Endothelial cell (in vitro differentiated cells): ENCODE results near the gene CDC42SE2. TPM values are rescaled to one million over a fixed set of nuclear protein-coding genes. Genes with fewer than 3 reads are reported as not detected.
"Not testable (repeated sequence)": the region's sequence is repeated elsewhere in the genome, so short reads cannot be mapped to it uniquely, and the experiment has no call there.

Experiments used
- DNase-seq: peaks from one replicate; pipeline ENCODE4 v3.0.0; 2021; ENCODE audit warnings: low spot score
- H3K27ac Mint-ChIP-seq: one replicate; pipeline ENCODE4 v1.8.0; 2021; ENCODE audit warnings: mixed read lengths, inconsistent platforms; ENCODE audit not compliant: unreplicated experiment
- H3K27me3 Mint-ChIP-seq: one replicate; pipeline ENCODE4 v1.8.0; 2021; ENCODE audit warnings: mild to moderate bottlenecking, moderate library complexity, mixed read lengths, inconsistent platforms; ENCODE audit not compliant: unreplicated experiment
- H3K36me3 Mint-ChIP-seq: one replicate; pipeline ENCODE4 v1.8.0; 2021; ENCODE audit warnings: mild to moderate bottlenecking, low read depth, mixed read lengths, inconsistent platforms; ENCODE audit not compliant: unreplicated experiment
- H3K4me1 Mint-ChIP-seq: one replicate; pipeline ENCODE4 v1.8.0; 2021; ENCODE audit warnings: mild to moderate bottlenecking, mixed read lengths, inconsistent platforms; ENCODE audit not compliant: unreplicated experiment
- H3K4me3 Mint-ChIP-seq: one replicate; pipeline ENCODE4 v1.8.0; 2021; ENCODE audit warnings: mild to moderate bottlenecking, mixed read lengths, inconsistent platforms; ENCODE audit not compliant: unreplicated experiment
- H3K9me3 Mint-ChIP-seq: one replicate; pipeline ENCODE4 v1.8.0; 2021; ENCODE audit warnings: mixed read lengths, inconsistent platforms; ENCODE audit not compliant: unreplicated experiment
- total RNA-seq: library from RNA; stranded (reverse); fragmentation: NEBNext Ultra II Directional; extraction: Animal tissue kit (Norgen Biotek cat#: 25700); gene quantifications from one replicate; pipeline ENCODE4 v1.2.1, GENCODE V29; 2021; ENCODE audit not compliant: unreplicated experiment
- TF ChIP-seq, protein P1 (sequence below): fragments of 200-600 bp; sonication (generic); IDR thresholded peaks from one replicate; pipeline ENCODE4 v1.5.0; 2021; ENCODE audit warnings: antibody characterized with exemption; ENCODE audit not compliant: unreplicated experiment

Gene CDC42SE2
- total RNA-seq, 1 donor from 2014 or later = 22.2 TPM

- Mint-ChIP-seq H3K4me1 (no peaks in the 10 kb centered on the region), H3K36me3 (no peaks in the 10 kb centered on the region), H3K27ac (no peak overlapping the region), H3K27me3 (no peaks in the 10 kb centered on the region), H3K9me3 (no peaks in the 10 kb centered on the region), H3K4me3 (no peak overlapping the region)
- TF ChIP-seq, protein P1, sequence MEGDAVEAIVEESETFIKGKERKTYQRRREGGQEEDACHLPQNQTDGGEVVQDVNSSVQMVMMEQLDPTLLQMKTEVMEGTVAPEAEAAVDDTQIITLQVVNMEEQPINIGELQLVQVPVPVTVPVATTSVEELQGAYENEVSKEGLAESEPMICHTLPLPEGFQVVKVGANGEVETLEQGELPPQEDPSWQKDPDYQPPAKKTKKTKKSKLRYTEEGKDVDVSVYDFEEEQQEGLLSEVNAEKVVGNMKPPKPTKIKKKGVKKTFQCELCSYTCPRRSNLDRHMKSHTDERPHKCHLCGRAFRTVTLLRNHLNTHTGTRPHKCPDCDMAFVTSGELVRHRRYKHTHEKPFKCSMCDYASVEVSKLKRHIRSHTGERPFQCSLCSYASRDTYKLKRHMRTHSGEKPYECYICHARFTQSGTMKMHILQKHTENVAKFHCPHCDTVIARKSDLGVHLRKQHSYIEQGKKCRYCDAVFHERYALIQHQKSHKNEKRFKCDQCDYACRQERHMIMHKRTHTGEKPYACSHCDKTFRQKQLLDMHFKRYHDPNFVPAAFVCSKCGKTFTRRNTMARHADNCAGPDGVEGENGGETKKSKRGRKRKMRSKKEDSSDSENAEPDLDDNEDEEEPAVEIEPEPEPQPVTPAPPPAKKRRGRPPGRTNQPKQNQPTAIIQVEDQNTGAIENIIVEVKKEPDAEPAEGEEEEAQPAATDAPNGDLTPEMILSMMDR = no peak
- no peak for DNase-seq
These were observed 7.0 kb downstream of the CDC42SE2 start for GRCh38 chr5:131270809-131271208.

GRCh38 chr5:131271888-131272287 lies 8.0 kb downstream of the CDC42SE2 start:
- H3K27ac Mint-ChIP-seq = peak overlapping the region; percentile 11
- H3K4me3 Mint-ChIP-seq, H3K4me1 Mint-ChIP-seq, H3K36me3 Mint-ChIP-seq, H3K27me3 Mint-ChIP-seq, H3K9me3 Mint-ChIP-seq, DNase-seq: not testable (repeated sequence)

DNA sequence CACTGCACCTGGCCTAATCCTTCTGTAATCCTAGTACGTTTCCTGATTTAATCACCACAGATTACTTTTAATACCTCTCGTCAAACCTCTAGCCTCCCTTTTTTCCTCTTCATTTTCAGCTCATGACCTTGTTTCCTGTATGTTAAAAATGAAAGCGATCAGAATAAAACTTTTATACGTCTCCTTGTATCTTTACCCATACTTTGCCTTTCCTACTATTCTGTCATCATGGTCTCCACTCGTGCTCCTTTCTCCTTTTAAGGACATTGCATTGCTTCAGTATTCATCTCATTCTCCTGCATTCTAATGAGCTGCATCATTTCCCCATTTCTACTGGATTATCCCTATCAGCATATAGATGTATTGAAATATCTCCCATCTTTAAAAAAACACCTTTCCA lies 8.5 kb downstream of the CDC42SE2 start:
- Mint-ChIP-seq H3K27ac (no peak overlapping the region), H3K4me1 (no peaks in the 10 kb centered on the region), H3K36me3 (no peaks in the 10 kb centered on the region), H3K27me3 (no peaks in the 10 kb centered on the region), H3K9me3 (no peaks in the 10 kb centered on the region), H3K4me3 (no peak overlapping the region)
- DNase-seq = no peak
- TF ChIP-seq, protein P1 = no peak

DNA sequence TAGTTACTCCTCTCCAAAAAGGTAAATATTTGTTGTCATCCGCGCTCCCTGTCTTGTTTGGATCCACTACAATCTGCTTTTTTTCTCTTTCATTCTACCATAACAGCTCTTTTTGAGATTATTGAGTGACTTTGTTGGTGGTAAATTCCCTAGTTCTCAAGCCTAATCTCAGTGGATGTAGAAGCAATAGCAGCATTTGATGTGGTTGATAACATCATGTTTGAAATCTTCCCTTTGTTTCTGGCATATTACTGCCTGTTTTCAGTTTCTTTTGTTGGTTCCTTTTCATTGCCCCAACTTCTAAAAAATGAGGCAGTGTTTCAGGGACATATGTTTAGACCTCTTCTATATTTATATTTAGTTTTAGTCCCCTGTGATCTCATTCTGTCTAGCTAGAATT lies 8.9 kb downstream of the CDC42SE2 start:
- DNase-seq = no peak
- no peak overlapping the region for H3K4me3 Mint-ChIP-seq
- no peak overlapping the region for H3K27ac Mint-ChIP-seq
- no peaks in the 10 kb centered on the region for H3K27me3 Mint-ChIP-seq
- no peaks in the 10 kb centered on the region for H3K9me3 Mint-ChIP-seq
- TF ChIP-seq, protein P1 = no peak
- no peaks in the 10 kb centered on the region for H3K36me3 Mint-ChIP-seq
- H3K4me1 Mint-ChIP-seq = no peaks in the 10 kb centered on the region

- Mint-ChIP-seq H3K4me3 (no peak overlapping the region), H3K9me3 (no peaks in the 10 kb centered on the region), H3K36me3 (no peaks in the 10 kb centered on the region), H3K27ac (no peak overlapping the region), H3K27me3 (peaks cover 3% of the 10 kb centered on the region), H3K4me1 (peaks cover 1% of the 10 kb centered on the region)
- no peak for DNase-seq
- TF ChIP-seq, protein P1 = no peak
These were observed 10.6 kb downstream of the CDC42SE2 start for GRCh38 chr5:131274326-131275063.
